ENCODE data around the gene SETD3.

- no peak for TF ChIP-seq CTCF (IDR thresholded peaks at IDR 0.05)
- no peak for TF ChIP-seq POLR2A (IDR thresholded peaks at IDR 0.05)
- no peak for TF ChIP-seq POLR2AphosphoS5 (IDR thresholded peaks at IDR 0.05)
- no peak for TF ChIP-seq EP300 (IDR thresholded peaks at IDR 0.05)
Observed at GRCh38 chr14:99378782-99379214, 101.9 kb downstream of the SETD3 start.

All from gastroesophageal sphincter (tissue), 3 donors.